ENCODE data around the gene NUP188.

- no peak for TF ChIP-seq YY1 (IDR thresholded peaks at IDR 0.05; ENCODE audit: insufficient read depth, insufficient read length)
- TF ChIP-seq ZNF274 (IDR thresholded peaks at IDR 0.05; ENCODE audit: low read depth, low read length): no peak
- no peak for TF ChIP-seq SUZ12 (IDR thresholded peaks at IDR 0.05; ENCODE audit: extremely low read depth, insufficient read depth, insufficient read length)
Observed at GRCh38 chr9:128979111-128979510, 31.6 kb downstream of the NUP188 start.

Data from NT2/D1 (cell line).